A204.1 (cell line): ENCODE measurements around the gene RHBDD2.
"Not testable (repeated sequence)": the region's sequence is repeated elsewhere in the genome, so short reads cannot be mapped to it uniquely, and the experiment has no call there.

Experiments used
- FAIRE-seq: peaks from 2 replicates; lab custom pipeline; 2012; peaks lifted over from hg19 to GRCh38; lab: Jason Lieb, UNC

The RHBDD2 gene

DNA sequence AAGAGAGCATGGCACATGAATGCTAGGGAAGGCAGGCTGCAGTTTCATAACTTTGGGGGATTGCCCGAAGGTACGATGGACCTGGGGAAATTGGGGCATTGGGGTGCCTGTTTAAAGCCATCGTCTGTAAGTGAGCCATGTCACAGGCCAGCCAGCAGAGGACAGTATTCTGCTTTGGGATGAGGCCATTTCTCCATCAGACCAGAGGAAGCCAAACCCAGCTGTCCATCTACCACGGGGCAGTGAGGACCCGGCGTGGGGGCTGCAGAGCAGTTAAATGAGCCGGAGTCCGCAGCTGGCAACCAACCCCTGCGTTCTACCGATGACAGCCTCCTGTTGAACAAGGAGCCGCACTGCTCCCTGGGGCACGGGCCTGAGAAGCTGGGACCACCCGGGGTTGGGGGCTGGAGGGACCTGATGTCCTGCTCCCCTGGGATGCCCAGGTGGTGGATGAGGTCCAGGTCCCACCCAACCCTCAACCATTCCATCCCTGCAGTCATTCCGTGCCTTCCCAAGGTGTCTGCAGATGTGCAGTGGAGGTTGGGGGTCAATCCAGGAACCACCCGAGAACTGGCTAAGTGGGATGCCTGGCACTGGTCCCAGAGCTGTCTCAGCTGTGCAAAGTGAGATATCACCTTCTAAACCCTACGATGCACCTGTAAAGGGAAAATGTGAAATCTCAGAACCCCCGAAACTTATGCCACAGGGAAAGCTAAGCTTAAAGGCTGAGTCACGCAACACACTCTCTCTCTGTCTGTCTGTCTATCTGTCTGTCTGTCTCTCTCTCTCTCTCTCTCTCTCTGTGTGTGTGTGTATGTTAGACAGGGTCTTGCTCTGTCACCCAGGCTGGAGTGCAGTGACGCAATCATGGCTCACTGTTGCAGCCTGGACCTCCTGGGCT, 12.1 kb upstream of the RHBDD2 start:
- no peak for FAIRE-seq

DNA sequence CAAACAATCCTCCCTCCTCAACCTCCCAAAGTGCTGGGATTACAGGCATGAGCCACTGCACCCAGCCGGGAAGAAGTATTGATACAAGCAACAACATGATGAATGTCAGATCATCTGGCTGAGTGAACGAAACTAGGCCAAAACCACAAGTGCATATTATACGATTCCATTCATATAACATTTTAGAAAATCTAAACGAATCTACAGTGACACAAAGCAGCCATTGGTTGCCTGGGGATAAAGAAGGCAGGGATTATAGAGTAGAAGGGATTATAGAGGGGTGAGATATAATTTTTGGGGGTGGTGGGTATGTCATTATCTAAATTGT, 11.5 kb upstream of the RHBDD2 start:
- FAIRE-seq, result no peak

- no peak for FAIRE-seq
Observed at GRCh38 chr7:75868153-75868552, 10.7 kb upstream of the RHBDD2 start.

GRCh38 chr7:75869776-75870379, 9.0 kb upstream of the RHBDD2 start:
- no peak for FAIRE-seq

DNA sequence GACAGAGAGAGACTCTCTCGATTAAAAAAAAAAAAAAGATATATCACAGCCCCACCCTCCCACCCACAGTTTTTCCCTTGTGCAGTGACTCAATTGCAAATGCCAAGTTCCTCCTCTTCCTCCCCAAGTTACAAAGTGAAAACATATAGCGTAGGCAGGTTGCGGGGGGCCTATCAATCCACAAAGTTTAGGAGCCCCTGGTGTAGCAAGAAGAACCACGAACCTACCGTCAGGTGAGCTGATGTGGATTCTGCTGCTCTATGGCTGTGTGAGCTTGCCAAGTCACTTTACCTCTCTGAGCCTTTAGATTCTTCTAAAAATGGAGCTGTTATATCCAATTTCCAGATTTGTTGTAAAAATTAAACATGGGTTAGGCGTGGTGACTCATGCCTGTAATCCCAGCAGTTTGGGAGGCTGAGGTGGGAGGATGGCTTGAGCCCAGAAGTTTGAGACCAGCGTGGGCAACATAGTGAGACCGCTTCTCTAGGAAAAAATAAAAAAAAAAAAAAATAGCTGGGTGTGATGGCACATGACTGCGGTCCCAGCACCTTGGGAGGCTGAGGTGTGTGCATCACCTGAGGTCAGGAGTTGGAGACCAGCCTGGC, 8.2 kb upstream of the RHBDD2 start:
- FAIRE-seq, result no peak

- FAIRE-seq, result no peak
Observed at GRCh38 chr7:75872073-75872782, 6.6 kb upstream of the RHBDD2 start.

- not testable (repeated sequence) for FAIRE-seq
Observed at GRCh38 chr7:75874180-75874579, 4.7 kb upstream of the RHBDD2 start.

- no peak for FAIRE-seq
Observed at GRCh38 chr7:75875113-75876080, 3.4 kb upstream of the RHBDD2 start.

DNA sequence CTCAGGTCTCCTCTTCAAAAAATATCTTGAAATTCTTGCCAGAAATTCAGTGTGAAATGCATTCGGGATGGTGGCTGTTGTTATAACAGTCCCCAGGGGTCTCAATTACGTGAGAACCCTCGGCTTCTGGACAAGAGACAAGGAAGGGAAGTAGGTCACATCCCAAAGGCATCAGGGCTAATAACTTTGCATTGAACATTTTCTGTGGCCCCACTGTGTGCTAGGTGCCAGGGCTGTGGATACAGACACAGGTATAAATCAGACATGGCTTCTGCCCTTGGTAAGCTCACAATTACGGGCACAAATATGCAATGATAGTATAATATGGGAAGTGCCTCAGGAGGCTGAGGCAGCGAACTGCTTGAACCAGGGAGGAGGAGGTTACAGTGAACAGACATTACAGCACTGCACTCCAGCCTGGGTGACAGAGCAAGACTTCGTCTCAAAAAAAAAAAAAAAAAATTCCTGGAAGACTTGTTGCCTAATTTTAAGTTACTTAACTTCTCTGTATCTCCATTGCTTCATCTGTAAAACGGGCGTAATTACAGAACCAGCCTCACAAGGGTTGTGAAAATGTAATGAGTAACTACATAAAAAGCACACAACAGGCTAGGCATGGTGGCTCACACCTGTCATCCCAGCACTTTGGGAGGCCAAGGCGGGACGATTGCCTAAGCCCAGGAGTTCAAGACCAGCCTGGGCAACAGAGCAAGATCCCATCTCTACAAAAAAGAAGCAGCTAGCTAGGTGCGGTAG, 2.5 kb upstream of the RHBDD2 start:
- FAIRE-seq, result no peak

GRCh38 chr7:75878312-75878768, 494 bp upstream of the RHBDD2 start:
- no peak for FAIRE-seq

GRCh38 chr7:75879771-75880184, 944 bp downstream of the RHBDD2 start:
- no peak for FAIRE-seq

DNA sequence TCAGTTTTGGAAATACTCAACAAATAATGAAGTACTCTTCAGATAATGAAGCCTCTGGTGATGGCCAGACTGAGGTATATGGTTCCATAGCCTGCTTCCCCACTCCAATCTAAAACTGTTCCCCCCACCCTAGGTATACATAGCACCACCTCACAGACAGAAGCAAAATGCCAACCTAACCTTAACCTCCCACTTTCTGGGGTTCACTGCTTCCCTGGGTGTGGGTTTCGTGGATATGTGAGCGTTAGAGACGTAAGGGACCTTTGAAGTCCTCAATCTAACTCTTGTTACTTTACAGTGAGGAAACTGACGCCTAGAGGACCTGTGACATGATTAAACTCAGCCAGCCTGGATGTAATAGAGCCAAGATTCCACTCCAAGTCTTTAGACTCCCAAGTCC, 1.4 kb downstream of the RHBDD2 start:
- no peak for FAIRE-seq

DNA sequence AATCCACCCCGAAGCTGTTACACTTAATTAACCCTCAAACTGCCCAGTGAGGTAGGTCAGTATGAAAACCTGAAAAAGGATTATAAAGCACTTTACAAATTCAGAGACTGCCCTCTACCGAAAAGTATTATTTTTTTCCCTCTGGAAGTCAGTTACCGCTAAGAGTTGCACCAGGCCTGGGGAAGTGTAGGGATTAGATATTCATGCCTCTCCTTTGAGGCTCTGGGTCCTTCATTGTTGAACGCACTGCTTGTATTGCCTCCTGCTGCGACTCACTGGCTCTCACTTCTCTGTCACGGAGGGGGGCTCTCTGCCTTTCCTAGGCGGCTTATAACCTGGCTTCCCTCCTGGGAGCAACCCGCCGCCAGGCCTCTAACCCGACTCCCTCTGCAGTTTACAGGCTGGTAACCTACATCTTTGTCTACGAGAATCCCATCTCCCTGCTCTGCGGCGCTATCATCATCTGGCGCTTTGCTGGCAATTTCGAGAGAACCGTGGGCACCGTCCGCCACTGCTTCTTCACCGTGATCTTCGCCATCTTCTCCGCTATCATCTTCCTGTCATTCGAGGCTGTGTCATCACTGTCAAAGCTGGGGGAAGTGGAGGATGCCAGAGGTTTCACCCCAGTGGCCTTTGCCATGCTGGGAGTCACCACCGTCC, 2.7 kb downstream of the RHBDD2 start:
- FAIRE-seq, result no peak

GRCh38 chr7:75883265-75883824, 4.5 kb downstream of the RHBDD2 start:
- FAIRE-seq, result not testable (repeated sequence)

- FAIRE-seq, result no peak
Observed at GRCh38 chr7:75884476-75884875, 5.6 kb downstream of the RHBDD2 start.

DNA sequence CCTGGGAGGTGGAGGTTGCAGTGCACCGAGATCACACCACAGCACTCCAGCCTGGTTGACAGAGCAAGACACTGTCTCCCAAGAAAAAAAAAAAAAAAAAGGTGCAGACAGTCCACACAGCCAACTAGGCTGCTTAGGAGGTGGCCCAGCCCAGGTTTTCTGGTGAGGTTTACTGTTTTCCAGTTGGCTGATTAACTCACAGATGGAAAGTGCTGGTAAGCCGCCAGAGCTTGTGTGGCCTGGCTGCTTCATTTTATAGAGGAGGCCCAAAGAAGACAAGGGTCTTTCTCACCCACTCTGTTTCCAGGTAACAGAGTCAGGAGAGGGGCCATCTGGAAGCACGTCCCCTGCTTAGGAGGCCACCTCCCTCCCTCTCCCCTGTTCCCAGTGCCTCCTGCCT, 6.2 kb downstream of the RHBDD2 start:
- no peak for FAIRE-seq

DNA sequence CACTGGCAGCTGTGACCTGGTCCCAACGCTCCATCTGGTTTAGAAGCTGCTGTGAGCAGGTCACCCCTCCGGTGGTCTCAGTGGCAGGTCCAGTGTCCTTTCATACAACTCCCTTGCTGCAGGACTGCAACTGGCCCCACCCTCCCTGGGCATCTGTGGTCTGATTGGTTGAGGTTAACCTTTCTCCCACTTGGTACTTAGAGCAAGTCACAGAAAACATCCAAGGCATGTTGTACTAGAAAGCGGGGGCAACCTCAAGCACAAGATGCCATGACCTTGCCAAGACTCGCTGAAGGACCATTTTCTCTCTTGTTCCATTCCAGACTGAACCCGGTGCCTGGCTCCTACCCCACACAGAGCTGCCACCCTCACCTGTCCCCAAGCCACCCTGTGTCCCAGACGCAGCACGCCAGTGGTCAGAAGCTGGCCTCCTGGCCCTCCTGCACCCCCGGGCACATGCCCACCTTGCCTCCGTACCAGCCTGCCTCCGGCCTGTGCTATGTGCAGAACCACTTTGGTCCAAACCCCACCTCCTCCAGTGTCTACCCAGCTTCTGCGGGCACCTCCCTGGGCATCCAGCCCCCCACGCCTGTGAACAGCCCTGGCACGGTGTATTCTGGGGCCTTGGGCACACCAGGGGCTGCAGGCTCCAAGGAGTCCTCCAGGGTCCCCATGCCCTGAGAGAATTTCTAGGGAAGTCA, 9.0 kb downstream of the RHBDD2 start:
- no peak for FAIRE-seq

DNA sequence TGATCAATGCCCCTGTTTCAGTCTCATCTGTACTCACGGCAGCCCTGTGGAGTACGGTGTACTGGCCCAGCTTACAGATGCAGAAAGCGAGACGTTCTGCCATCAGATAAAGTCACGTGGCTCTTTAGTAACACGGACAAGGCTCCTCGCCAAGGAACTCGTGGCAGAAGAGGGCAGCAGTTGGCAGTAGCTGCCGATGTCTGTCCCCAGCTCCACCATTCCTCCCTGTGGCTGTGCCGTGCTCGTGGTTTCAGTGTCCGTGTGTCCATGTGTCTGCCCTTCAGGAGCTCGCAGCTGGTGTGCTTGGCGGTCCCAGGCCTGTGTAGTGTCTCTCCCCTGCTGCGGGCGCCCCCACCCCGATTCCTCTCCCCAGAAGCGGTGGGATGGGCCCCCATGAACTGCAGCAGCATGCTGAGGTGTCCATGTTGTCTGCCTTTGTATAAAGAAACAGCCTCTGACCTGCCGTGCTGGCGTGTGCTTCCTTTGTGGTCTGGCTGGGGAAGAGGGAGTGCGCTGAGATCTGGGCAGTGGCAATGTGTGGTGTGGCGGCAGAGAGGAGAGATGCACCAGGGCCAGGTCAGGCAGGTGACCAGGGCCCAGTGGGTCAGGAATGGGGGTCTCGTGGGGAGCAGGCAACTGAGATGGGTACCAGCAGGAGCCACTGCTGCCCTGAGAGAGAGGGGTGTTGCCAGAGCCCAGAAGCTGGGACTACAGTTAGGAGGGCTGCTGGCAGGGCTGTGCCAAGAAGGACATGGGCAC, 9.8 kb downstream of the RHBDD2 start:
- no peak for FAIRE-seq
